WTC11 (cell line): ENCODE results near the gene APBA3. TPM values are rescaled to one million over a fixed set of nuclear protein-coding genes. Genes with fewer than 3 reads are reported as not detected.

Source experiments
- ATAC-seq: fragments of 200-7000 bp; cut with Tn5 transposase; 2 replicates; pipeline ENCODE4 v1.10.0; 2021; ENCODE audit warnings: mild to moderate bottlenecking, moderate library complexity
- CTCF ChIA-PET: fragments of 300-600 bp; sonication (Branson Sonifier 250); formaldehyde crosslinking; loops from one replicate; lab custom pipeline; 2021; ENCODE audit warnings: antibody characterized with exemption; lab: Charles Lee
- POLR2A ChIA-PET: fragments of 350-600 bp; sonication (Branson Sonifier 250); formaldehyde crosslinking; loops from one replicate; lab custom pipeline; 2021; ENCODE audit warnings: antibody characterized with exemption; lab: Charles Lee
- DNase-seq: peaks from one replicate; pipeline ENCODE4 v3.0.0; 2021; ENCODE audit warnings: low spot score
- H3K27ac Mint-ChIP-seq: 2 replicates; pipeline ENCODE4 v1.8.0; 2021; ENCODE audit warnings: mixed read lengths
- H3K27me3 Mint-ChIP-seq: 2 replicates; pipeline ENCODE4 v1.8.0; 2021; ENCODE audit warnings: low read depth, mild to moderate bottlenecking, moderate library complexity, mixed read lengths
- H3K36me3 Mint-ChIP-seq: 2 replicates; pipeline ENCODE4 v1.8.0; 2021; ENCODE audit warnings: mixed read lengths
- H3K4me1 Mint-ChIP-seq: 2 replicates; pipeline ENCODE4 v1.8.0; 2022; ENCODE audit warnings: mixed read lengths
- H3K4me3 Mint-ChIP-seq: 2 replicates; pipeline ENCODE4 v1.8.0; 2021; ENCODE audit warnings: mild to moderate bottlenecking, moderate library complexity, mixed read lengths
- H3K9me3 Mint-ChIP-seq: 2 replicates; pipeline ENCODE4 v1.8.0; 2021; ENCODE audit warnings: mixed read lengths
- FOXP1 ChIP-seq: sonication (generic); formaldehyde crosslinking; IDR thresholded peaks from 2 replicates; pipeline ENCODE4 v1.8.0; 2022; ENCODE audit warnings: missing genetic modification reagents, mild to moderate bottlenecking, moderate library complexity, borderline replicate concordance
- IRF2 ChIP-seq: sonication (generic); formaldehyde crosslinking; IDR thresholded peaks from 2 replicates; pipeline ENCODE4 v1.8.0; 2022; ENCODE audit warnings: low read depth, missing genetic modification reagents, borderline replicate concordance
- NR3C1 ChIP-seq: sonication (generic); formaldehyde crosslinking; conservative IDR thresholded peaks from 2 replicates; pipeline ENCODE4 v1.8.1; 2023; ENCODE audit warnings: low read depth, mild to moderate bottlenecking, missing genetic modification reagents
- RORB ChIP-seq: fragments of 250-450 bp; sonication (Bioruptor Pico); IDR thresholded peaks from 2 replicates; pipeline ENCODE4 v1.9.0; 2021; ENCODE audit warnings: mild to moderate bottlenecking
- SP1 ChIP-seq: sonication (generic); formaldehyde crosslinking; conservative IDR thresholded peaks from 2 replicates; pipeline ENCODE4 v1.8.1; 2022; ENCODE audit warnings: missing genetic modification reagents
- ZNF138 ChIP-seq: sonication (generic); formaldehyde crosslinking; conservative IDR thresholded peaks from 2 replicates; pipeline ENCODE4 v1.8.1; 2022; ENCODE audit warnings: mild to moderate bottlenecking, moderate library complexity, missing genetic modification reagents
- ZNF423 ChIP-seq: fragments of 250-450 bp; sonication (Bioruptor Pico); IDR thresholded peaks from 2 replicates; pipeline ENCODE4 v2.1.2; 2022; ENCODE audit warnings: mild to moderate bottlenecking, moderate library complexity
- total RNA-seq: library from RNA; stranded (reverse); gene quantifications from 3 replicates; pipeline ENCODE4 v1.2.3, GENCODE V29; 2021
- TF ChIP-seq, protein P1 (sequence below): fragments of 200-600 bp; IDR thresholded peaks from 2 replicates; pipeline ENCODE4 v1.8.0; 2022; ENCODE audit warnings: antibody characterized with exemption
- TF ChIP-seq, protein P2 (sequence below): sonication (generic); formaldehyde crosslinking; IDR thresholded peaks from 2 replicates; pipeline ENCODE4 v1.8.0; 2023; ENCODE audit warnings: missing genetic modification reagents, mild to moderate bottlenecking, borderline replicate concordance
- TF ChIP-seq, protein P3 (sequence below): sonication (generic); formaldehyde crosslinking; IDR thresholded peaks from 2 replicates; pipeline ENCODE4 v1.8.0; 2022; ENCODE audit warnings: missing genetic modification reagents
- TF ChIP-seq, protein P4 (sequence below): fragments of 250-450 bp; sonication (Bioruptor Pico); IDR thresholded peaks from 2 replicates; pipeline ENCODE4 v1.9.0; 2021; ENCODE audit warnings: mild to moderate bottlenecking, borderline replicate concordance
- TF ChIP-seq, protein P5 (sequence below): fragments of 250-450 bp; sonication (Bioruptor Pico); IDR thresholded peaks from 2 replicates; pipeline ENCODE4 v1.9.0; 2021; ENCODE audit warnings: mild to moderate bottlenecking
- TF ChIP-seq, protein P6 (sequence below): sonication (generic); formaldehyde crosslinking; IDR thresholded peaks from 2 replicates; pipeline ENCODE4 v1.8.1; 2022; ENCODE audit warnings: mild to moderate bottlenecking, moderate library complexity, missing genetic modification reagents
- TF ChIP-seq, protein P7 (sequence below): fragments of 250-450 bp; sonication (Bioruptor Pico); conservative IDR thresholded peaks from 2 replicates; pipeline ENCODE4 v1.9.0; 2021; ENCODE audit warnings: mild to moderate bottlenecking

APBA3 gene
- total RNA-seq, 1 experiment from 2014 or later = 27.5 TPM

DNA sequence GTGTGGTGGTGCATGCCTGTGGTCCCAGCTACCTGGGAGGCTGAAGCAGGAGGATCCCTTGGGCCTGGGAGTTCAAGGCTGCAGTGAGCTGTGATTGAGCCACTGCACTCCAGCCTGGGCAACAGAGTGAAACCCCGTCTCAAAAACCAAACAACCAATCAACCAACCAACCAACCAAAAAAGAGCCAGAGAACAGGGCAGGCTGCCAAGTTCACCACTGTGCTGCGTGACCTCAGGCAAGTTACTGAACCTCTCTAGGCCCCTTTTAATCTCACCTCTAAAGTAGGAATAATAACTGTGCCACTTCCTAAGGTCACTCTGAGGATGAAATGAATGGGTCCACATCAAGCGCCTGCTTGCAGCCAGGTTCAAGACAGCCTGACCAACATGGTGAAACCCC lies 36.4 kb downstream of the APBA3 start:
- H3K27ac Mint-ChIP-seq = no peak overlapping the region
- DNase-seq = no peak
- no peak overlapping the region; the same call in 1 of the 2 replicates for H3K4me3 Mint-ChIP-seq
- TF ChIP-seq, protein P1, sequence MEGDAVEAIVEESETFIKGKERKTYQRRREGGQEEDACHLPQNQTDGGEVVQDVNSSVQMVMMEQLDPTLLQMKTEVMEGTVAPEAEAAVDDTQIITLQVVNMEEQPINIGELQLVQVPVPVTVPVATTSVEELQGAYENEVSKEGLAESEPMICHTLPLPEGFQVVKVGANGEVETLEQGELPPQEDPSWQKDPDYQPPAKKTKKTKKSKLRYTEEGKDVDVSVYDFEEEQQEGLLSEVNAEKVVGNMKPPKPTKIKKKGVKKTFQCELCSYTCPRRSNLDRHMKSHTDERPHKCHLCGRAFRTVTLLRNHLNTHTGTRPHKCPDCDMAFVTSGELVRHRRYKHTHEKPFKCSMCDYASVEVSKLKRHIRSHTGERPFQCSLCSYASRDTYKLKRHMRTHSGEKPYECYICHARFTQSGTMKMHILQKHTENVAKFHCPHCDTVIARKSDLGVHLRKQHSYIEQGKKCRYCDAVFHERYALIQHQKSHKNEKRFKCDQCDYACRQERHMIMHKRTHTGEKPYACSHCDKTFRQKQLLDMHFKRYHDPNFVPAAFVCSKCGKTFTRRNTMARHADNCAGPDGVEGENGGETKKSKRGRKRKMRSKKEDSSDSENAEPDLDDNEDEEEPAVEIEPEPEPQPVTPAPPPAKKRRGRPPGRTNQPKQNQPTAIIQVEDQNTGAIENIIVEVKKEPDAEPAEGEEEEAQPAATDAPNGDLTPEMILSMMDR = no peak
- TF ChIP-seq NR3C1 (CRISPR knock-in tag) (no peak), FOXP1 (CRISPR knock-in tag) (no peak), ZNF423 (CRISPR knock-in tag) (no peak), ZNF138 (CRISPR knock-in tag) (no peak), SP1 (CRISPR knock-in tag) (no peak), IRF2 (no peak), RORB (CRISPR knock-in tag) (no peak)
- TF ChIP-seq, protein P2, sequence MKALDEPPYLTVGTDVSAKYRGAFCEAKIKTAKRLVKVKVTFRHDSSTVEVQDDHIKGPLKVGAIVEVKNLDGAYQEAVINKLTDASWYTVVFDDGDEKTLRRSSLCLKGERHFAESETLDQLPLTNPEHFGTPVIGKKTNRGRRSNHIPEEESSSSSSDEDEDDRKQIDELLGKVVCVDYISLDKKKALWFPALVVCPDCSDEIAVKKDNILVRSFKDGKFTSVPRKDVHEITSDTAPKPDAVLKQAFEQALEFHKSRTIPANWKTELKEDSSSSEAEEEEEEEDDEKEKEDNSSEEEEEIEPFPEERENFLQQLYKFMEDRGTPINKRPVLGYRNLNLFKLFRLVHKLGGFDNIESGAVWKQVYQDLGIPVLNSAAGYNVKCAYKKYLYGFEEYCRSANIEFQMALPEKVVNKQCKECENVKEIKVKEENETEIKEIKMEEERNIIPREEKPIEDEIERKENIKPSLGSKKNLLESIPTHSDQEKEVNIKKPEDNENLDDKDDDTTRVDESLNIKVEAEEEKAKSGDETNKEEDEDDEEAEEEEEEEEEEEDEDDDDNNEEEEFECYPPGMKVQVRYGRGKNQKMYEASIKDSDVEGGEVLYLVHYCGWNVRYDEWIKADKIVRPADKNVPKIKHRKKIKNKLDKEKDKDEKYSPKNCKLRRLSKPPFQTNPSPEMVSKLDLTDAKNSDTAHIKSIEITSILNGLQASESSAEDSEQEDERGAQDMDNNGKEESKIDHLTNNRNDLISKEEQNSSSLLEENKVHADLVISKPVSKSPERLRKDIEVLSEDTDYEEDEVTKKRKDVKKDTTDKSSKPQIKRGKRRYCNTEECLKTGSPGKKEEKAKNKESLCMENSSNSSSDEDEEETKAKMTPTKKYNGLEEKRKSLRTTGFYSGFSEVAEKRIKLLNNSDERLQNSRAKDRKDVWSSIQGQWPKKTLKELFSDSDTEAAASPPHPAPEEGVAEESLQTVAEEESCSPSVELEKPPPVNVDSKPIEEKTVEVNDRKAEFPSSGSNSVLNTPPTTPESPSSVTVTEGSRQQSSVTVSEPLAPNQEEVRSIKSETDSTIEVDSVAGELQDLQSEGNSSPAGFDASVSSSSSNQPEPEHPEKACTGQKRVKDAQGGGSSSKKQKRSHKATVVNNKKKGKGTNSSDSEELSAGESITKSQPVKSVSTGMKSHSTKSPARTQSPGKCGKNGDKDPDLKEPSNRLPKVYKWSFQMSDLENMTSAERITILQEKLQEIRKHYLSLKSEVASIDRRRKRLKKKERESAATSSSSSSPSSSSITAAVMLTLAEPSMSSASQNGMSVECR (CRISPR knock-in tag) = no peak
- TF ChIP-seq, protein P3, sequence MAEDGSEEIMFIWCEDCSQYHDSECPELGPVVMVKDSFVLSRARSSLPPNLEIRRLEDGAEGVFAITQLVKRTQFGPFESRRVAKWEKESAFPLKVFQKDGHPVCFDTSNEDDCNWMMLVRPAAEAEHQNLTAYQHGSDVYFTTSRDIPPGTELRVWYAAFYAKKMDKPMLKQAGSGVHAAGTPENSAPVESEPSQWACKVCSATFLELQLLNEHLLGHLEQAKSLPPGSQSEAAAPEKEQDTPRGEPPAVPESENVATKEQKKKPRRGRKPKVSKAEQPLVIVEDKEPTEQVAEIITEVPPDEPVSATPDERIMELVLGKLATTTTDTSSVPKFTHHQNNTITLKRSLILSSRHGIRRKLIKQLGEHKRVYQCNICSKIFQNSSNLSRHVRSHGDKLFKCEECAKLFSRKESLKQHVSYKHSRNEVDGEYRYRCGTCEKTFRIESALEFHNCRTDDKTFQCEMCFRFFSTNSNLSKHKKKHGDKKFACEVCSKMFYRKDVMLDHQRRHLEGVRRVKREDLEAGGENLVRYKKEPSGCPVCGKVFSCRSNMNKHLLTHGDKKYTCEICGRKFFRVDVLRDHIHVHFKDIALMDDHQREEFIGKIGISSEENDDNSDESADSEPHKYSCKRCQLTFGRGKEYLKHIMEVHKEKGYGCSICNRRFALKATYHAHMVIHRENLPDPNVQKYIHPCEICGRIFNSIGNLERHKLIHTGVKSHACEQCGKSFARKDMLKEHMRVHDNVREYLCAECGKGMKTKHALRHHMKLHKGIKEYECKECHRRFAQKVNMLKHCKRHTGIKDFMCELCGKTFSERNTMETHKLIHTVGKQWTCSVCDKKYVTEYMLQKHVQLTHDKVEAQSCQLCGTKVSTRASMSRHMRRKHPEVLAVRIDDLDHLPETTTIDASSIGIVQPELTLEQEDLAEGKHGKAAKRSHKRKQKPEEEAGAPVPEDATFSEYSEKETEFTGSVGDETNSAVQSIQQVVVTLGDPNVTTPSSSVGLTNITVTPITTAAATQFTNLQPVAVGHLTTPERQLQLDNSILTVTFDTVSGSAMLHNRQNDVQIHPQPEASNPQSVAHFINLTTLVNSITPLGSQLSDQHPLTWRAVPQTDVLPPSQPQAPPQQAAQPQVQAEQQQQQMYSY = no peak
- TF ChIP-seq, protein P4, sequence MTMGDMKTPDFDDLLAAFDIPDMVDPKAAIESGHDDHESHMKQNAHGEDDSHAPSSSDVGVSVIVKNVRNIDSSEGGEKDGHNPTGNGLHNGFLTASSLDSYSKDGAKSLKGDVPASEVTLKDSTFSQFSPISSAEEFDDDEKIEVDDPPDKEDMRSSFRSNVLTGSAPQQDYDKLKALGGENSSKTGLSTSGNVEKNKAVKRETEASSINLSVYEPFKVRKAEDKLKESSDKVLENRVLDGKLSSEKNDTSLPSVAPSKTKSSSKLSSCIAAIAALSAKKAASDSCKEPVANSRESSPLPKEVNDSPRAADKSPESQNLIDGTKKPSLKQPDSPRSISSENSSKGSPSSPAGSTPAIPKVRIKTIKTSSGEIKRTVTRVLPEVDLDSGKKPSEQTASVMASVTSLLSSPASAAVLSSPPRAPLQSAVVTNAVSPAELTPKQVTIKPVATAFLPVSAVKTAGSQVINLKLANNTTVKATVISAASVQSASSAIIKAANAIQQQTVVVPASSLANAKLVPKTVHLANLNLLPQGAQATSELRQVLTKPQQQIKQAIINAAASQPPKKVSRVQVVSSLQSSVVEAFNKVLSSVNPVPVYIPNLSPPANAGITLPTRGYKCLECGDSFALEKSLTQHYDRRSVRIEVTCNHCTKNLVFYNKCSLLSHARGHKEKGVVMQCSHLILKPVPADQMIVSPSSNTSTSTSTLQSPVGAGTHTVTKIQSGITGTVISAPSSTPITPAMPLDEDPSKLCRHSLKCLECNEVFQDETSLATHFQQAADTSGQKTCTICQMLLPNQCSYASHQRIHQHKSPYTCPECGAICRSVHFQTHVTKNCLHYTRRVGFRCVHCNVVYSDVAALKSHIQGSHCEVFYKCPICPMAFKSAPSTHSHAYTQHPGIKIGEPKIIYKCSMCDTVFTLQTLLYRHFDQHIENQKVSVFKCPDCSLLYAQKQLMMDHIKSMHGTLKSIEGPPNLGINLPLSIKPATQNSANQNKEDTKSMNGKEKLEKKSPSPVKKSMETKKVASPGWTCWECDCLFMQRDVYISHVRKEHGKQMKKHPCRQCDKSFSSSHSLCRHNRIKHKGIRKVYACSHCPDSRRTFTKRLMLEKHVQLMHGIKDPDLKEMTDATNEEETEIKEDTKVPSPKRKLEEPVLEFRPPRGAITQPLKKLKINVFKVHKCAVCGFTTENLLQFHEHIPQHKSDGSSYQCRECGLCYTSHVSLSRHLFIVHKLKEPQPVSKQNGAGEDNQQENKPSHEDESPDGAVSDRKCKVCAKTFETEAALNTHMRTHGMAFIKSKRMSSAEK (CRISPR knock-in tag) = no peak
- TF ChIP-seq, protein P5, sequence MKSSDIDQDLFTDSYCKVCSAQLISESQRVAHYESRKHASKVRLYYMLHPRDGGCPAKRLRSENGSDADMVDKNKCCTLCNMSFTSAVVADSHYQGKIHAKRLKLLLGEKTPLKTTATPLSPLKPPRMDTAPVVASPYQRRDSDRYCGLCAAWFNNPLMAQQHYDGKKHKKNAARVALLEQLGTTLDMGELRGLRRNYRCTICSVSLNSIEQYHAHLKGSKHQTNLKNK (CRISPR knock-in tag) = no peak
- TF ChIP-seq, protein P6, sequence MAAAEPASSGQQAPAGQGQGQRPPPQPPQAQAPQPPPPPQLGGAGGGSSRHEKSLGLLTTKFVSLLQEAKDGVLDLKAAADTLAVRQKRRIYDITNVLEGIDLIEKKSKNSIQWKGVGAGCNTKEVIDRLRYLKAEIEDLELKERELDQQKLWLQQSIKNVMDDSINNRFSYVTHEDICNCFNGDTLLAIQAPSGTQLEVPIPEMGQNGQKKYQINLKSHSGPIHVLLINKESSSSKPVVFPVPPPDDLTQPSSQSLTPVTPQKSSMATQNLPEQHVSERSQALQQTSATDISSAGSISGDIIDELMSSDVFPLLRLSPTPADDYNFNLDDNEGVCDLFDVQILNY = no peak
- TF ChIP-seq, protein P7, sequence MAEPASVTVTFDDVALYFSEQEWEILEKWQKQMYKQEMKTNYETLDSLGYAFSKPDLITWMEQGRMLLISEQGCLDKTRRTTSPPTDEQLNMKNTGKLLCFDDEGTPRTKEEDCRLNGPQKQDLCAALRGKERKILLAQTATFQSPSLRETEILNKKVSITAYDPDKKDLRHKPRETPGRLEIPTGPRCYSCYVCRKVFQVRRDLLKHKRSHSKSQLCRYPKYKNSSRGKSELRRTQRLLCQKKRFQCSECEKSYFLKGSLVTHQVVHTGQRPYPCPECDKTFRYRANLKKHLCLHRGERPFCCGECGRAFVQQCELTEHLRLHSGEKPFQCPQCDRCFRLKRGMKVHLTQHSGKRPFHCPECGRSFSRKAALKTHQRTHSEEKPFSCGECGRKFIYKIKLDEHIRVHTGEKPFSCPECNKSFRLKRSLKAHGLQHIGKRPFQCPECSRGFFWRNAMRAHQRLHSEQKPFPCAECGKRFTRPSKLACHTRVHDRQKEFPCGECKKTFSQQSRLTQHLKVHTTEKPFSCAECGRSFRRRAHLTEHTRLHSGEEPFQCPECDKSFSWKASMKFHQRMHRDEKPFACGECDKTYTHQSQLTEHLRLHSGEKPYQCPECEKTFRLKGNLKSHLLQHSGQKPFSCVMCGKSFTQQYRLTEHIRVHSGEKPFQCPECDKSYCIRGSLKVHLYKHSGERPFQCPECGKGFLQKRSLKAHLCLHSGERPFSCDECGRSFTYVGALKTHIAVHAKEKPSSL (CRISPR knock-in tag) = no peak
- H3K27me3 Mint-ChIP-seq = no peaks in the 10 kb centered on the region
- H3K9me3 Mint-ChIP-seq = peaks cover 4% of the 10 kb centered on the region
- no peak for ATAC-seq
- H3K4me1 Mint-ChIP-seq = peaks cover 16% of the 10 kb centered on the region
- CTCF ChIA-PET = interaction anchor here (1.1 to 1.4 kb wide), 5 partner anchors 33 to 199 kb away, joined by 3 to 6 read pairs (median 3); partner anchors contain the start of gene MRPL54
- no peaks in the 10 kb centered on the region for H3K36me3 Mint-ChIP-seq
- POLR2A ChIA-PET = no interaction called here
